HL-60 (cell line): Measurements from ENCODE around the gene SLAIN2.

ENCODE experiments used
- DNase-seq, 2 experiments: peaks; one replicate each; pipeline ENCODE4 v3.0.0-alpha.2; 2010 to 2020; ENCODE audit warnings: low read depth in 1 of 2, low spot score in 1 of 2
- H3K27ac ChIP-seq: fragments of 250-450 bp; sonication (Bioruptor Pico); replicated peaks from 2 replicates; pipeline ENCODE4 v1.5.1; 2020; ENCODE audit warnings: mild to moderate bottlenecking, moderate library complexity
- H3K27me3 ChIP-seq: fragments of 250-450 bp; sonication (Bioruptor Pico); 2 replicates; pipeline ENCODE4 v1.5.1; 2021; ENCODE audit warnings: mild to moderate bottlenecking, moderate library complexity; ENCODE audit not compliant: insufficient read depth, poor library complexity, severe bottlenecking
- H3K4me3 ChIP-seq: replicated peaks from 2 replicates; pipeline ENCODE4 v1.5.1; 2011; ENCODE audit warnings: mild to moderate bottlenecking, control low read depth, low read length; ENCODE audit not compliant: insufficient read depth
- GABPA ChIP-seq: IDR thresholded peaks from 2 replicates; pipeline ENCODE4 v1.6.1; 2012; ENCODE audit warnings: low read depth
- POLR2AphosphoS5 ChIP-seq: IDR thresholded peaks from 2 replicates; pipeline ENCODE4 v1.6.1; 2012; ENCODE audit warnings: low read depth
- SPI1 ChIP-seq: IDR thresholded peaks from 2 replicates; pipeline ENCODE4 v1.6.1; 2012; ENCODE audit warnings: low read depth, mild to moderate bottlenecking, borderline replicate concordance
- TF ChIP-seq, protein P1 (sequence below): IDR thresholded peaks from one replicate; pipeline ENCODE4 v1.5.1; 2011; ENCODE audit warnings: low read length, control low read depth, inconsistent platforms; ENCODE audit not compliant: insufficient read depth
- TF ChIP-seq, protein P2 (sequence below): IDR thresholded peaks from 2 replicates; pipeline ENCODE4 v1.6.1; 2012; ENCODE audit warnings: low read depth; ENCODE audit not compliant: insufficient replicate concordance

The SLAIN2 gene

DNA sequence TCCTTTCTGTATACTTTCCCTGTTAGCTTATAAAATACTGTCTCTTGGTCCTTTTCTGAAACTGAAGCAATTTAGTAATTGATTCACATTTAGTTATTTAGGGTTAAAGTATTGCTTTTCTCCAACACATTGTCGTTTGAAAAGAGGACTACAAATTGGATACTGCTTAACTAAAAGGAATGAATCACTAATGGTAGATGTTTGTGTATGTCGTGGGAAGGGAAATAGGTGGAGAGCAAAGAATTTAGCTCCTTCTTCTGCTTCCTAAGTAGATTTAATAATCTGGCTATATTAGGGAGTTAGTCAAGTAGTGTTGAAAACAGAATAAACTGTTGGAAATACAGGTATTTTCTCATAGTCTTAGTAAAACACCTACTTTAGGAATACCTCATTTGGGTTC, 27.9 kb downstream of the SLAIN2 start:
- no peak for TF ChIP-seq SPI1
- TF ChIP-seq, protein P1, sequence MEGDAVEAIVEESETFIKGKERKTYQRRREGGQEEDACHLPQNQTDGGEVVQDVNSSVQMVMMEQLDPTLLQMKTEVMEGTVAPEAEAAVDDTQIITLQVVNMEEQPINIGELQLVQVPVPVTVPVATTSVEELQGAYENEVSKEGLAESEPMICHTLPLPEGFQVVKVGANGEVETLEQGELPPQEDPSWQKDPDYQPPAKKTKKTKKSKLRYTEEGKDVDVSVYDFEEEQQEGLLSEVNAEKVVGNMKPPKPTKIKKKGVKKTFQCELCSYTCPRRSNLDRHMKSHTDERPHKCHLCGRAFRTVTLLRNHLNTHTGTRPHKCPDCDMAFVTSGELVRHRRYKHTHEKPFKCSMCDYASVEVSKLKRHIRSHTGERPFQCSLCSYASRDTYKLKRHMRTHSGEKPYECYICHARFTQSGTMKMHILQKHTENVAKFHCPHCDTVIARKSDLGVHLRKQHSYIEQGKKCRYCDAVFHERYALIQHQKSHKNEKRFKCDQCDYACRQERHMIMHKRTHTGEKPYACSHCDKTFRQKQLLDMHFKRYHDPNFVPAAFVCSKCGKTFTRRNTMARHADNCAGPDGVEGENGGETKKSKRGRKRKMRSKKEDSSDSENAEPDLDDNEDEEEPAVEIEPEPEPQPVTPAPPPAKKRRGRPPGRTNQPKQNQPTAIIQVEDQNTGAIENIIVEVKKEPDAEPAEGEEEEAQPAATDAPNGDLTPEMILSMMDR: no peak
- no peak for TF ChIP-seq POLR2AphosphoS5
- TF ChIP-seq, protein P2, sequence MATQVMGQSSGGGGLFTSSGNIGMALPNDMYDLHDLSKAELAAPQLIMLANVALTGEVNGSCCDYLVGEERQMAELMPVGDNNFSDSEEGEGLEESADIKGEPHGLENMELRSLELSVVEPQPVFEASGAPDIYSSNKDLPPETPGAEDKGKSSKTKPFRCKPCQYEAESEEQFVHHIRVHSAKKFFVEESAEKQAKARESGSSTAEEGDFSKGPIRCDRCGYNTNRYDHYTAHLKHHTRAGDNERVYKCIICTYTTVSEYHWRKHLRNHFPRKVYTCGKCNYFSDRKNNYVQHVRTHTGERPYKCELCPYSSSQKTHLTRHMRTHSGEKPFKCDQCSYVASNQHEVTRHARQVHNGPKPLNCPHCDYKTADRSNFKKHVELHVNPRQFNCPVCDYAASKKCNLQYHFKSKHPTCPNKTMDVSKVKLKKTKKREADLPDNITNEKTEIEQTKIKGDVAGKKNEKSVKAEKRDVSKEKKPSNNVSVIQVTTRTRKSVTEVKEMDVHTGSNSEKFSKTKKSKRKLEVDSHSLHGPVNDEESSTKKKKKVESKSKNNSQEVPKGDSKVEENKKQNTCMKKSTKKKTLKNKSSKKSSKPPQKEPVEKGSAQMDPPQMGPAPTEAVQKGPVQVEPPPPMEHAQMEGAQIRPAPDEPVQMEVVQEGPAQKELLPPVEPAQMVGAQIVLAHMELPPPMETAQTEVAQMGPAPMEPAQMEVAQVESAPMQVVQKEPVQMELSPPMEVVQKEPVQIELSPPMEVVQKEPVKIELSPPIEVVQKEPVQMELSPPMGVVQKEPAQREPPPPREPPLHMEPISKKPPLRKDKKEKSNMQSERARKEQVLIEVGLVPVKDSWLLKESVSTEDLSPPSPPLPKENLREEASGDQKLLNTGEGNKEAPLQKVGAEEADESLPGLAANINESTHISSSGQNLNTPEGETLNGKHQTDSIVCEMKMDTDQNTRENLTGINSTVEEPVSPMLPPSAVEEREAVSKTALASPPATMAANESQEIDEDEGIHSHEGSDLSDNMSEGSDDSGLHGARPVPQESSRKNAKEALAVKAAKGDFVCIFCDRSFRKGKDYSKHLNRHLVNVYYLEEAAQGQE: no peak
- TF ChIP-seq GABPA: no peak
- Histone ChIP-seq H3K27ac (no peak overlapping the region), H3K27me3 (no peaks in the 10 kb centered on the region), H3K4me3 (no peak overlapping the region)
- DNase-seq: no peak

DNA sequence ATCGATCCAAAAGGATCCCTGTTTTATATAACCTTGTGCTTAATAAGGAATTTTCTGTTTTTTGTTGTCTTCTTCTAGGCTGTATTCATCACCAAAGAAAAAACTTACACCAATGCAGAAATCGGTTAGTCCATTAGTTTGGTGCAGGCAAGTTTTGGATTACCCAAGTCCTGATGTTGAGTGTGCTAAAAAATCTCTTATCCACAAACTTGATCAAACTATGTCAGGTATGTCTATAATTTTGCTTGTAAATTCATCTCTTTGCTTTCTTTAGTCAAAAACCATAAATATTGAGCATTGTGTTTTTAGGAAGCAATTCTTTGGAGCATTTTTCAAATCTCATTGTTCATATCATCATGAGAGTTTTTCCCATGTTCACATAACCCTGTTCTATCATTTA, 28.4 kb downstream of the SLAIN2 start:
- DNase-seq: no peak
- no peak overlapping the region for H3K27ac ChIP-seq
- no peak overlapping the region for H3K4me3 ChIP-seq
- TF ChIP-seq SPI1 (no peak), GABPA (no peak), POLR2AphosphoS5 (no peak)
- TF ChIP-seq, protein P1: no peak
- TF ChIP-seq, protein P2: no peak
- H3K27me3 ChIP-seq: no peaks in the 10 kb centered on the region

DNA sequence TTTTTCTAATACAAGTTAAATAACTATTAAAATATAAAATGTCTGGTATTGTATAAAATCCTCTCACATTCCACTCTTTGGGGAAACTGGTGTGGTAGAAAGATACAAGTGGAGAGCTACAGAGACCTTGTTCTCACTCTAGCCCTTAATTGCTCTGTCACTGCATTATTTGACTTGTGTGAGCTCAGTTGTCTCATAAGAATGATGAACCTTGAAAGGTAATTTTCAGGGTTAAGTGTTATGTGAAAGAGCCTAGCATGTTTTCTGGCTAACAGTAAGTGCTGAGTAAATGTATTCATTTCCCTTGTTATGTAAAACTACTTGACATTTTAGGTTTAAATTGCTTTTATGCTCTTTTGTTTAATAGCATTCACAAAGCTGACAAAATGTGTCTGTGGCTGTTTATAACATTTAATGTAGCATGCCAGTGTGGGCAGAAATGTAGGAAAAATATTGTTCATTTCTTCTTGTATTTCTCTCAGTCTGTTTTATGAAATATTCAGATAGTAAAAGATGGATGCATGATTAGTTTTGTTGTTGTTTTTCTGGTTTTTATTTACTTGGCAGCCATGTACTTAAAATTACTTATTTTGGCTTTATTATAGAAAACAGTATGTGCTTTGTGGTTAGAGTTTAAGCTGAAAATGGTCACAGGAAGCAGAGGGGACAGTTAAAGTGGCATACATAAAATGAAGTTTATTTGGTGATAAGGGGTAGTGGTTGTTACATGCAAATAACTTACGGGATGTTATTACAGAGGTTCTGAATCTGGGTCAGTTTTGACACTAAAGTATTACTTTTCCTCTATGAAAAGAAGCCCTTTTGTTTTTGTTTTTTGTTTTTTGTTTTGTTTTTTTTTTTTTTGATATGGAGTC, 29.2 kb downstream of the SLAIN2 start:
- TF ChIP-seq, protein P2: no peak
- no peak for TF ChIP-seq SPI1
- no peak for TF ChIP-seq POLR2AphosphoS5
- TF ChIP-seq GABPA: no peak
- TF ChIP-seq, protein P1: no peak
- Histone ChIP-seq H3K27me3 (no peaks in the 10 kb centered on the region), H3K27ac (no peak overlapping the region), H3K4me3 (no peak overlapping the region)
- no peak for DNase-seq
